Inflammatory macrophage (primary cell): ENCODE results near the gene ANKRD11.
A peak's percentile ranks its signal among the peaks of the same experiment; 100 is the strongest.
"Not testable (repeated sequence)": the region's sequence is repeated elsewhere in the genome, so short reads cannot be mapped to it uniquely, and the experiment has no call there.

Source experiments
- DNase-seq, 2 donors: peaks; one replicate each; pipeline ENCODE4 v3.0.0-alpha.2; 2020 to 2022

ANKRD11 gene

DNA sequence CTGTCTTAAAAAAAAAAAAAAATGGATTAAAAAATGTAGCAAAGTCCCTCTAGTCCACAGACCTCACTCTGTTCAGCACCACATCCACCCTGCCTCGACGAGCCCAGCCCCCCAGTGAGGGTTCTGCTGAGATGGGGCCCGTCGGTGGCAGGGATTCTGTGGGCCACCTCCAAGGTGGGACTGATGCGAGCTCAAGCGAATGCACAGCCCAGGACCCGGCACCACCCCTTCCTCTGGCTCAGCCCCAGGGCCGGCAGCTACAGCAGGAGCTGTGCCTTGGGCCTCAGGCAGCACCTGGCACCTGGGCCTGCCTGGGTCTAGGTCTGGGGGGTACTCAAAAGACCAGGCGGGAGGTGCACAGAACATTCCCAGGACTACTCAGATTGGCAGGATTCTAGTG, 213.3 kb downstream of the ANKRD11 start:
- no peak for DNase-seq

DNA sequence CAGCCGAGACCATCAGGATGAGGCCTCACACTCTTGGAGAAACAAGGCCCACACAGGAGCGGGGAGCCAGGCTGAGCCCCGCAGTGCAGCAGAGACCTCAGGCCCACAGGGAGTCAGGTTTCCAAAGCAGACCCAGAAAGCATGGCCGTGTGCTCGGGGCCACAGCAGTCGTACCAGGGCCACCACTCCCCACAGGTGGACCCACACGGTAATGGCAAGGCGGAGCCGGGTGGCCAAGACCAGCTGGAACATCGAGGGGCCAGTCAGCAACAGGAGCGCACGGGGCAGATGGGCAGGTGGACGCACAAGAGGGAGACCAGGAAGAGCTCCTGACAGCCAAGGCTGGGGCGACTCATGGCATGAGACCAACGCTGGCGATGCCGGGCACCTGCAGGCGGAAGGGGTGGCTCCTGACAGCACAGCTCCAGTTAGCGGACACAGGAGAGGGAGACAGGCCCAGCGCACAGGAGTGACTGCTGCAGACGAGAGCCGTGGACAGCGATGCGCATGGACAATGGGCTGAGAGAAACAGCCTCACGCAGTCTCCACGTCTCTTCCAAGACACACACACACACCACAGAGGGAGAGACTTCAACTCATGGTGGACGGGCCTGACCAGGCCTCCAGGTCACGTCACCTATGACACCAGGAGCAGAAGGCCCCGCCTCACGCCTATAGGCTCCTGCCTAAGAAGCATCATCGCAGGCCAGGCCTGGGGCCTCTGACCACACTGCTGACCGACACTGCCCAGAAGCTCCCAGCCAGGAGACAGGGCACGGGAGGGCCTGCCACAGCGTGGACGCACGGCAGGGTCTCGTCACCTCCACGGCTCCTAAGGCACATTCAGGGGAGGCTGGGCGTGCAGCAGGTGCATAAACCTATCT, 214.3 kb downstream of the ANKRD11 start:
- DNase-seq: no peak

DNA sequence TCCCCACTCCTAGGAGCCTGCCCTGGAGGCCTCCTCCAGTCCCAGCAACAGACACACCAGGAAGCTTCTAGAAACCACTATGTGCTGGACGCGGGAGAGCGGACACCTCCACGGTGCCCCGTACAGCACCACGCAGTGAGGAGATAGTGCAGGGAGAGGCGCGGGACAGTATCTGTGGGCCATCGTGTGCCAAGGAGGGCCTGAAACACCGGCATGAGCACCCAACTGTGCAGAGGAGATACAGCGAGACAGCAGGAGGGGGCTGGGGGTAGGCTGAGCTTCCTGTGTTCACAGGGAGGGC, 215.1 kb downstream of the ANKRD11 start:
- DNase-seq: no peak

DNA sequence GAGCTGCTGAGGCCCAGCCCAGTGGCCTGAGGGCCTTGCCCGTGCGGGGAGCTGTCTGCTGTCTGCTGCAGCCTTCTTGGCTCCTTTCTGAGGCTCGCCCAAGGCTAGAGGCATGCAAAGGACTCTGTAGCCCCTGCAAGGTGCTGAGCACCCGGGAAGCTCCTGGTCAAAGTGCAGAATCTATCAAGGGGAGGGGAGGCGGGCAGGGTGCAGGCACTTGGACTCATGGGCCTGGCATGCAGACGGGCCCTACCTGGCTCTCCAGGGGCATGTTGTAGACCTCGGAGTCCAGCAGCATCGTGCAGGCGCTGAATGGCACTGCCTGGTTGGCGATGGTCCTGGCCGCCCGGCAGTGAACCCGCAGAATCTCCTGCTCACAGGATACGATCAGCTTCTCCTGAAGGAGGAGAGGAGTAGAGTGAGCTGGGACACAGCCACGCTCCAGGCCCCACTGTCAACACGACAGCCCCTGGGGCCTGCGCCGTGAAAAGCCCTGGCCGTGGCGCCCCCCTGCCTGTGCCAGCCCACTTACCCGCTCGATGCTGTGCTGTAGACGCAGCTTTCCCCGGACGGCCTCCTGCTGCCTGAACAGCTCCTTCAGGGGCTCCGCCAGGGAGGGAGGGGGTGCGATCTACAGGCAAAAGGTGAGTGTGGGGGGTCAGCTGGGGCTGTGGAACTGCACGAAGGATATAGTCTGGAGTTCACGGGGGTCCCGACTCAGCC, 215.6 kb downstream of the ANKRD11 start:
- DNase-seq: no peak

DNA sequence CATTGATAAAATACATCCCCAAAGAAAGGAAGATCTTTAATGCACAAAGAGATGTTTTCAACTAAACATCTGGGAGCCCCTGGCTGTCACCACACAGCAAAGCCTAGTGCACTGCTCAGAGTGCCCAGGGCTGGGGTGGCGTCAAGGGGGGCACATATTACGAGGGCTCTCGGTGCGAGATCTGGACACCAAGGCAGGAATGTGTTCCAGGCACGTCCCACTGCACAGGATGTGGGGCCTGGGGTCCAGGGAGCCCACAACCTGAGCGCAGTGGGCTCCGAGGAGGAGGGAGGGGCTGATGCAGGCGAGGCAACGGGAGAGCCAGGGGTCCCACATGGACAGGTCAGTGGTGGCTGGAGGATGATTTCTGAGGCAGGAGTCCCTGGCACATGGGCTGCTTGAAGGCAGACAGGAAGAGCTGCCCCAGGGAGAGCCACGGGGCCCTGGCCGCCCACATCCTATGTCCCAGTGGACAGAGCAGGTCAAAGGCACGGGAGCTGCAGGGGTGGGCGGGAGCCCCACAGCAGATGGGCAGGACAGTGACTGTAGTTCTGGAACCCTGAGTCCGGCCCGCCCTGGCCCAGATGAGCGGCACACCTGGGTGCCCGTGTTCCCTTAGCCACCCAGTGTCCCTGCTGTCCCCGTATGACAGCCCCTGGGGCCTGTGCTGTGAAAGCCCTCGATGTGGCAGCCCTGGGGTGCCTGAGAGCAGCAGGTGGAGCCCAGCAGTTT, 216.5 kb downstream of the ANKRD11 start:
- DNase-seq: no peak

DNA sequence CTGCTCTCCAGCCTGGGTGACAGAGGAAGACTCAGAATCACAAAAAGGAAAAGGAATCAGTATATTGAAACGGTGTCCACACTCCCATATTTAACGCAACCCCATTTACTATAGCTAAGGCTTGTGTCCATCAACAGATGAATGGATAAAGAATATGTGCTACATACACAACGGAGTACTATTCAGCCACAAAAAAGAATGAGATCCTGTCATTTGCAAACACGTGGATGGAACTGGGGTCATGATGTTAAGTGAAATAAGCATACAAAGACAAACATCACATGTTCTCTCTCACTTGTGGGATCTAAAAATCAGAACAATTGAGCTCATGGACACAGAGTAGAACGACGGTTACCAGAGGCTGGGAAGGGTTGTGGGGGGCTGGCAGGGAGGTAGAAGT, 217.7 kb downstream of the ANKRD11 start:
- DNase-seq: no peak

DNA sequence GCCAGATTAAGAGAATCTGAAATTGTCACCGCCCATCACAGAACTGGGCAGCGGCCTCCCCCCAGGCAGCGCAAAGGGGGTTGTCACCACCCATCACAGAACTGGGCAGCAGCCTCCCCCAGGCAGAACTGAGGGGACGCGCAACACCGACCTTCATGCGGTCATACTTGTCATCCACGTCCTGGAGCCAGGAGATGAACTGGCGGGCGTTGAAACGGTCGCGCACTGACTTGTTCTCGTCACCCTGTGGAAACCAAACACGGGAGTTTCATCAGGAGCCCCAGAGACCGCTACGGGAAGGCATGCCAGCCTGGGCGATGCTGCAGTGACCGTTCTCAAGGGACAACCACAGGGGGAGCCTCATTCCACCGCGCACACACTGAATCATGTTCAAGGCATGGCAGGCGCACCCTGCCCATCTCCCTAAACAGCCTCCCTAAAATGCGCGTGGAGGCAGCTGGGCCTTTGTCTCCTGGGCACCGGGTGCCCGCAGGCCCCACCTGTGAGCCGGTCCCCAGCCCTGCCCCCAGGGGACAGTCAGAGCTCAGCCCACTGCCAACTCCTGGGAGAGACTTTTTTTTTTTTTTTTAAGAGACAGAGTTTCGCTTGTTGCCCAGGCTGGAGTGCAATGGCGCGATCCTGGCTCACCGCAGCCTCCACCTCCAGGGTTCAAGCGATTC, 219.6 kb downstream of the ANKRD11 start:
- no peak for DNase-seq

DNA sequence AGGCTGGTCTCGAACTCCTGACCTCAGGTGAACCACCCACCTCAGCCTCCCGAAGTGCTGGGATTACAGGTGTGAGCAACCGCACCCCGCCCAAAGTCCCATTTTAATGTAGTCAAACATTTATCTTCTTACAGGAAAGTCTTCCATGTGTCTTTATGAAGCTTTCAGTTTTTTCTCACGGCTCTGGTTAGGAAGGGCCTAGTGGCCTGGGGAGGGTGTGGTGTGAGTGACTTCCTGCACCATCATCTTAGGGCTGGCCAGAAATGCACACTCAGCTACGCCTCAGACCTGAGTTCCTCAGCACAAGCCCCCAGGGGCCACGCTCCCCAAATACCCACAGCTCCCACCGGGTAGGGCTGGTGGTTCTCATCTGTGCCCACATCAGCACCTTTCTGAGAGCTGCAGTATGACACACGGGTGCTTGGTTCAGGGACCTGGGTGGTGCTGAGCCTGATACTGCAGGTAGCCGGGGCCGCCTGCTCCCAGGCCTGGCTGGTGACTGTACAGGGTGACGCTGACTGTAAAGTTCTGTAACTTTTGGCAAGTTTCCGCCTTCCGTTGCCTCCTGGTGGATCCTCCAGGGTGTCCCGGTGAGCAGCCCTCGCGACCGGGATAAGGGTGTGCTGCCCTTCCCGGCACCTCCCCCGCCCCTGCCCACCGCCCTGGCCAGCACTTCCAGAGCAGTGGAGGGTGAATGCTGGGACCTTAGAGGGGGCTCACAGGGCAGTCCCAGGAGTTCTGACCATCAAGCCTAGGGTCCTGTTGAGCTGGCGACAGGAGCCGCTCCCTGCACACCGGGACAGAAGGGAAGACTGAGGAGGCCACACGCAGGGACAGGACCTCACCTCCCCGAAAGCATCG, 220.3 kb downstream of the ANKRD11 start:
- DNase-seq: no peak

DNA sequence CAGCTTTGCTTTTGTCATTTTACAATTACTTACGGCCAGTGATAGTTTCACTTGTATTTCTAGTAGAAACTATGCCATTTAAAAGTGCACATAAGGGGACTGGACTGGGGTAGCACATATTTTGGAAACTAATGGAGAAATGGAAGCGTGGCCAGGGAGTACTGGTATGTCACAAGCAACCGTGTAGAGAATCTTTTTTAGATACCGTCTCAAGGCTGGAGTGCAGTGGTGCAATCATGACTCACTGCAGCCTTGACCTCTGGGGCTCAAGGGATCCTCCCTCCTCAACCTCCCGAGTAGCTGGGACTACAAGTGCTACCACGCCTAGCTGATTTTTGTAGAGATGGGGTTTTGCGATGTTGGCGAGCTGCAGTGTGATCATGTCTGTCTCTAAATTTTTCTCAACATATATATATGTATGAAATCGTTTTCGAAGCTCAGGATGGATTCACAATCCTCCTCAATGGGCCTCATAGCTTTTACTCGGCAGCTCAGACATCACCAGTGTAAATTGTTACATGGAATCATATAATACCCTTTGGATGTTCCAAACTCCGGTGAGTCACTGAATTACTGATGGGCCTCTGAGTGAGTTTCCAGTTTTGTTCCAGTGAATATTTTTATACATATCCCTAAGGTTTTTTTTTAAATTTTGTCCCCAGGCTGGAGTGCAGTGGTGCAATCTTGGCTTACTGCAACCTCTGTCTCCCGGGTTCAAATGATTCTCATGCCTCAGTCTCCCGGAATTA, 221.2 kb downstream of the ANKRD11 start:
- DNase-seq: peak in 1 of 2 donors; percentile 3

DNA sequence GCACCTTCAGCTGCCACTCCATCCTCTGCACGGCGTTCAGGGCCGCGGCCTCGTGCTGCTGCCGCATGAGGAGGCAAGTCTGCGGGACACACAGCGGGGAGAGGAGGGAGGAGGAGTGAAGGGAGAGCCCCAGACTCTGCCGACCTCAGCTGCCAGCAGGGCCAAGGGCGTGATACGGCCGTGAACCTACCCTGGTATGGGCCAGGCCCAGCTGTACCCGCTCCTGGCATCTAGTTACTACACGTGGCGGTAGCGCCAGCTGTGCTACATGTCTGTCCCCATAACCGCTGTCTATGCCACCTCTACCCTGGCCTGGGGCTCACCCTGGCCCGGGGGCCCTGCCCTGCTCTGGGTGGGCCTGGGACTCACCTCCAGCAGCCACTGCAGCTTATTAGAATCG, 221.8 kb downstream of the ANKRD11 start:
- DNase-seq: no peak

DNA sequence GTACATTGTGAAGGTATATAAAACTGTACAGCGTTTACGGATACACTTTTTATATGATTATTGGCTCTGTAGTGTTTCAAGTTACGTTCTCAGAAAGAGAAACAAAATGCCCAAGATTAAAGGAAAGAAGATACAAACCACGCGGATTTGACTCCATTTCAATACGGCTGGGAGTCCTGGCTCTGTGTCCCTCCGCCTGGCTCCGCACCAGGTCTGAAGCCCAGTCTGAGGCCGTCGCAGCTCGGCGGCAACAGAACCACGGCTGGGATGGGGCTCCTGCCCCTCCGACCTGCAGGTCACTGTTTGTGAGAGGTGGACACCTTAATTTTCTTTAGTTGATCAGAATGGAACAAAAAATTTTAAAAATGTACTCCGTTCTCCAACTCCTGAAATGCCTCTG, 222.6 kb downstream of the ANKRD11 start:
- DNase-seq: not testable (repeated sequence)

DNA sequence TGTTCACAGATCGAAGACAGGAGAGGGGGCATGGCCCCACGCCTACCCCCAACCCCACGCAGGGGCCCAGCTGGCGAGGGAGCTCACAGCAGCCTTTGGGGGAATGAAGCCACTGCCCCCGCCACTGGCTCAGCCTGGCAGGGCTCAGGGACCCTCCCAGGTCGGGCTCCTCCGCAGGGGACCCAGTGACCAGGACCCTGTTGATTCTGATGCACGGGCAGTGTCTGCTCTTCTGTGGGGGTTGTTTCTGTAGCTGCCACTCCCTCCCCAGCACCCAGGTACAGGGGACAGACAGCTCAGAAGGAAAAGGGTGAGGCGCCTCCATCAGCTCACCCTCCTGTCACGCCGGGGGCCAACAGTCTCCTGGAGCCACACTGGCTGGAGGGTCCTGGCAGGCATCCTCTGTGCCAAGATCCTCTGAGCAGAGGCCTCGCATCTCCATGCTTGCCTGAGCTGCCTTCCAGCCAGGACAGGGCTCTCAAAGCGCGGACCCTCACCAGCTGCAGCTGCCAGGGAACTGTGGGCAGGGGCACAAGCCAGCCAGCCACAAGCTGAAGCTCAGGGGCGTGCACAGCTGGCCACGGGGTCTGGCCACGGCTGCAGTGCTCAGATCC, 223.7 kb downstream of the ANKRD11 start:
- DNase-seq: no peak

DNA sequence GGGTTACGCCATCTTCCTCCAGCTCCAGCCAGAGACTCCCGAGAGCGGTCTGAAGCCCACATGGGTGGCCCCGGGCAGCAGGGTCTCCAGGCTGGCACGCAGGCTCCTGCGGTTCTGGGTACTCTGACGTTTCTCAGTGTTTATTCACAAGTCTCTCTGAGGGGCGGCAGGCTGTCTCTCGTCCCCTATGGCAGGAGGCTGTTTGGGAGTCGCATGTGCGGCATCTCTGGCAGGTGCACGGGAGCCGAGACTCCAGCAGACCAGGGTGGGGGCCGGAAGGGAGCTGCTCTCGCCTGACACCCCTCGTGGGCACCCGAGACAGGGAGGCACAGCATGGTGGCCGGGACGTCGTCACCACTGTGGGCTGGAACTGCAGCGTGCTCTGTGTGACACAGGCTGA, 224.7 kb downstream of the ANKRD11 start:
- DNase-seq: no peak

DNA sequence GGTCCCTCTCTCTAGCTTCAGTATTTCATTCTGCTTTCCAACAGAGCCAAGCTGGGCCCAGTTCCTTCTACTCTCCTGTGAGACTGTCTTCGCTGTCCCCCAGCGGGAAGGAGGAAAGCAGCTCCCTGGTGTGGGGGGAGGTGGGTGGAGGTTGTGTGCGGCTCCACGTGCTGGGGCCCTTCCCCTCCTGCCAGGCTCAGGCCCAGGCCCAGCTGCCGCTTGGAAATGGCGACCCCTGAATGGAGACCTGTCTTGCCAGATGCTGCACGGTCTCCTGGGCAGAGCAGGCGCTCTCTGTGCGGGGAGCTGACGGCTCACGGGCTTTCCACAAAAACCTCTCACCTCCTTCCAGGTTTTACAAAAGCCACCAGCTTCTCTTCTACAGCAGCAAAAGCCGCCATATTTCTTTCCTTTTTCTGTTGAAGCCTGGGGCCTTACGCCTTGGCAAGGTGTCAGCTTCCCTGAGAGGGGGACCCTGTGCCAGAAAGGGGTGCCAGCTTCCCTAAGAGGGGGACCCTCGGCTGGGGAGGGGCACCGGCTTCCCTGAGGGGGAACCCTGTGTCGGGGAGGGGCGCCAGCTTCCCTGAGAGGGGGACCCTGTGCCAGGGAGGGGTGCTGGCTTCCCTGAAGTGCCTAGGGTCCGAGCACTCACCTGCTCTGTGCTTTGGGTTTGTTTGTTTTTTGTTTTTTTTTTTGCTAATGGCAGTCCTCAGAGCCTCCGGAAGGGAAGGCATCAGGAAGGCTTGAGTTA, 225.4 kb downstream of the ANKRD11 start:
- no peak for DNase-seq

DNA sequence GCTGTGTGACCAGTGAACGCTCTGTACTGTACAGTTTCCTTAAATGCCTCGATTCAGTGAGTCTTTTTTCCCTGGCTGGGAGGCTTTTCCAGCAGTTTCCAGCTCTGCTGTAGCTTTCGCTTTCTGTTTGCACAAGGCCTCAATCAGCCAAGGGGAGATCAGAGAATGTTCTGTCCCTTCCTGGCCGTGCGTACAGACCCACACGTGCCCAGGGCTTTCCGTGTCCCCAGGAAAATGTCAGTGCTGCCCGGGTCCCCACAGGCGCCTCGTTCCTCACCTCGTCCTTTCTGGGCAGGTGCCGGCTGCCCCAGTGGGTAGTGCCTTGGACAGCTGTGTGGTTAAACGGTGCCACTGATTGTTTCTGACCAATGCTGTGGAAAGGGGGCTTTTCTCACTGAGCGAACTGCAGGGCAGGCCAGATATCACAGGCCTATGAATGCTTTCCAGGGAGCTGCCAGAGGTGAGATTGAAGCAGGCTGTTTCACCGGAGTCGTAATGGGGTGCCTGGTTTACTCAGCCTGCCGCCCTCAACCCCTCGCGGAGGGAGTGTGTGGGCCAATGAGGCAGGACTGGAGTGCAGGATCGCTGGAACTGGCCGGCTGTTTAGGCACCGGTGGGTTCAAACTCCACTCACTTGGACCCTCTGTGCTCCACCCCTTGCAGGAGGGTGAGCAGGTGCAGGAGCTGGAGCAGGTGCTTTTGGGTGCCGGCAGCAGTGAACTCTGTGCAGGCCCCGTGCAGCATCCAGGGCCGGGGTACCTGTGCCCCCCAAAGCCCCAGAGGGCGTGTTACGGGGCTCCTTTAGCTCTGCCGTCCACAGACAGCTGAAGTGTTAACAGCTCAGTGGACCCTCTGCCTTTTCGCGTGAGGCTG, 228.4 kb downstream of the ANKRD11 start:
- no peak for DNase-seq

DNA sequence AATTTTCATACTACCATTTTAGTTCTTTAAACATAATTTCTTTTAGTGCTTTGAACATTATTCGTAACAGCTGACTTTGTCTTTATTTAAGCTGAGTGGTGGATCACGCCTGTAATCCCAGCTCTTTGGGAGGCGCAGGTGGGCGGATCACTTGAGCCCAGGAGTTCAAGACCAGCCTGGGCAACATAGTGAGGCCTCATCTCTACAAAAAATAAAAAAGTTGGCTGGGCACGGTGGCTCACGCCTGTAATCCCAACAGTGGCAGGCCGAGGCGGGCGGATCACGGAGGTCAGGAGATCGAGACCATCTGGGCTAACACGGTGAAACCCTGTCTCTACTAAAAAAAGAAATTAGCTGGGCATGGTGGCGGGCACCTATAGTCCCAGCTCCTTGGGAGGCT, 230.5 kb downstream of the ANKRD11 start:
- not testable (repeated sequence) for DNase-seq

DNA sequence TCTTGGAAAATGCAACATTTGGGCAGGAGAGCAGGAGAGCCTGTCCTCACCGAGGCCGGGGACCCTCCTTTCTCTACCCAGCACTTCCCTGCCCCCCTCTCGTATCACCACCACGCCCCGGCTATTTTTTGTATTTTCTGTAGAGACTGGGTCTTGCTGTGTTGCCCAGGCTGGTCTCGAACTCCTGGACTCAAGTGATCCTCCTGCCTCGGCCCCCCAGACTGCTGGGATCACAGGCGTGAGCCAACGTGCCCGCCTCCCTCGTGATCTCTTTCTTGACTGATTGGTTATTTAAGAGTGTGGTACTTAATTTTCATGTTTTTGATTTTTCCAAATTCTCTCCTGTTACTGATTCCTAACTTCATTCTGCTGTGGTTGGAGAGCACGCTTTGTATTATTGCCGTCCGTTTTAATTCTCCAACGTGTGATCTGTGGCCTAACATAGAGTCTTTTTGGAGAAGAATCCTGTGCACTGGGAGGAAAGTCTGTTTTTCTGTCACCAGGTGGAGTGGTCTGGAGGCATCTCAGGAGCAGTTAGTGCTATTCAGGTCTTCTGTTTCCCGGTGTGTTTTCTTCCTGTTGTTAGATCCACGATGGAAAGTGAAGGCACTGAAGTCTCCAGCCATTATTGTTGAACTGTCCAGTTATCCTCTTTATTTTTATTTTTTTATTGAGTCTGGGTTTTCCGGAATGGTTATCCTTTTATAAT, 232.4 kb downstream of the ANKRD11 start:
- DNase-seq: no peak

DNA sequence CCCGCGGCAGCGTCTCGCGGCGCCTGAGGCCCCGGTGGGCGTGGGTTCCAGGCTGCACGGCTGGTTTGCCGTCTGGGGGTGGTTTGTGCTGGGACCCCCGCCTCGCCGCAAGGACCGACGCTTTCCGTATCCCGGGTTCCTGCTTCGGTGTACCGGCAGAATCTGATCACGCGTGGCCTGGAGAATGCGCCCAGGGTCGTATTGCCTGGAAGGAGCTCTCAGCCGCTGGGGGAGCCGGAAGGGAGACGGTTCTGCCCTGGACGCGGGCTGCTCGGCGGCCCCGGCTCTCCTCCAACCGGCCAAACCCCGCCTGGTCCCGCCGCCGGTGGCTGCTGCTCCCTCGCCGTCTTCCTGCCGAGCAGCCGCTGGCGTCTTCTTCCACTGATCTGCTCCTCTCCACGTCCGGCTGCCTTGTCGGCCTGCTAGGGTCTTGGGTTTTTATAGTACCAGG, 233.1 kb downstream of the ANKRD11 start:
- peak in 1 of 2 donors; percentile 17 for DNase-seq
